Ishikawa (cell line): ENCODE data around the gene FBXW11.

ENCODE experiments used
- CEBPB ChIP-seq: IDR thresholded peaks from 2 replicates; pipeline ENCODE4 v1.6.1; 2012
- EGR1 ChIP-seq: IDR thresholded peaks from 2 replicates; pipeline ENCODE4 v1.6.1; 2012
- EP300 ChIP-seq: IDR thresholded peaks from 2 replicates; pipeline ENCODE4 v1.6.1; 2012; ENCODE audit warnings: borderline replicate concordance
- FOXM1 ChIP-seq: IDR thresholded peaks from 2 replicates; pipeline ENCODE4 v1.6.1; 2012; ENCODE audit warnings: low read depth, borderline replicate concordance
- RAD21 ChIP-seq: IDR thresholded peaks from 2 replicates; pipeline ENCODE4 v1.6.1; 2012; ENCODE audit warnings: low read depth
- REST ChIP-seq: IDR thresholded peaks from 2 replicates; pipeline ENCODE4 v1.6.1; 2012; ENCODE audit warnings: low read depth, mild to moderate bottlenecking
- TCF12 ChIP-seq: IDR thresholded peaks from 2 replicates; pipeline ENCODE4 v1.6.1; 2012; ENCODE audit warnings: low read depth
- TEAD4 ChIP-seq: IDR thresholded peaks from 2 replicates; pipeline ENCODE4 v1.6.1; 2012
- USF1 ChIP-seq: IDR thresholded peaks from 2 replicates; pipeline ENCODE4 v1.6.1; 2012
- ZBTB7A ChIP-seq: IDR thresholded peaks from 2 replicates; pipeline ENCODE4 v1.6.1; 2012; ENCODE audit warnings: low read depth

GRCh38 chr5:172010278-172010677 is 3.8 kb upstream of the FBXW11 start:
- TF ChIP-seq USF1: no peak
- TF ChIP-seq FOXM1: no peak
- no peak for TF ChIP-seq TEAD4
- no peak for TF ChIP-seq EP300
- TF ChIP-seq ZBTB7A: no peak
- no peak for TF ChIP-seq EGR1
- no peak for TF ChIP-seq CEBPB
- TF ChIP-seq RAD21: peak; percentile 57
- no peak for TF ChIP-seq TCF12
- no peak for TF ChIP-seq REST
